Pancreas (tissue), 10 donors: ENCODE results near the gene SPP2. TPM values are rescaled to one million over a fixed set of nuclear protein-coding genes. Genes with fewer than 3 reads are reported as not detected.

ENCODE experiments used
- ATAC-seq, 4 donors: fragments of 200-7000 bp; cut with Tn5 transposase; one replicate each; pipeline versions ENCODE4 v1.8.0 to v1.9.1; 2020; ENCODE audit warnings: mild to moderate bottlenecking in 4 of 4, moderate library complexity in 4 of 4
- DNase-seq, 6 donors: peaks; one replicate each; pipeline ENCODE4 v3.0.0-alpha.2; 2020
- FAIRE-seq: peaks from 2 replicates; lab custom pipeline; 2012; peaks lifted over from hg19 to GRCh38; lab: Jason Lieb, UNC
- H3K27ac ChIP-seq, 4 donors: fragments of 200-600 bp; sonication (generic); 1 replicate in 3 of 4; 2 replicates in 1 of 4; pipeline versions ENCODE4 v1.5.0 to v1.8.0; 2020
- H3K27me3 ChIP-seq, 4 donors: fragments of 200-600 bp; one replicate each; pipeline ENCODE4 v1.8.0; 2021
- H3K36me3 ChIP-seq, 3 donors: fragments of 200-600 bp; sonication (generic) in 1 of 3; one replicate each; pipeline versions ENCODE4 v1.5.0 to v1.8.0; 2020 to 2021
- H3K4me1 ChIP-seq, 3 donors: fragments of 200-600 bp; one replicate each; pipeline ENCODE4 v1.8.0; 2021
- H3K4me3 ChIP-seq, 4 donors: fragments of 200-600 bp; sonication (generic) in 2 of 4; one replicate each; pipeline versions ENCODE4 v1.5.0 to v1.8.0; 2020 to 2021
- H3K9me3 ChIP-seq, 4 donors: fragments of 200-600 bp; one replicate each; pipeline ENCODE4 v1.8.0; 2021
- WGBS, 2 donors: extraction: QIAGEN DNeasy Blood & Tissue Kit; methylation state at CpG; one replicate each; pipeline ENCODE4 v1.1.7; 2013; 5-methylcytosine and 5-hydroxymethylcytosine counted together
- intact Hi-C, 3 donors: fragments of 100-400 bp; cut with DNase I; formaldehyde crosslinking; loops; one replicate each; pipeline versions ENCODE4 v1.11.1 to v1.14.2; 2022
- polyA plus RNA-seq, 2 donors: library from polyadenylated mRNA; stranded (reverse); fragments of 200-250 nt; gene quantifications; one replicate each; pipeline ENCODE4 v1.2.3, GENCODE V29; 2013
- total RNA-seq, 6 donors: library from RNA; stranded (reverse); fragmentation: NEBNext Ultra II Directional in 4 of 6; extraction: Animal tissue kit (Norgen Biotek cat#: 25700) in 4 of 6; gene quantifications; one replicate each; pipeline versions ENCODE4 v1.2.1 to v1.2.4, GENCODE V29; 2021 to 2023
- TF ChIP-seq, protein P1 (sequence below), 4 donors: fragments of 200-600 bp; sonication (generic) in 3 of 4; IDR thresholded peaks; one replicate each; pipeline versions ENCODE4 v1.5.0 to v1.8.0; 2021; ENCODE audit warnings: antibody characterized with exemption in 4 of 4
- donor health status: healthy with polysubstance abuse.
- donor health status: DM: no; HTN: no; CAD: no; lungs with moderate emphysema.
- donor health status: DM: no; HTN: no; CAD: no.
- donor health status: control.
- donor health status: control.
- donor health status: Bipolar disorder and iron deficiency.
- donor health status: DM: yes; HTN: yes; CAD: no.
- donor health status: DM: no; HTN: no; CAD: no.
- donor health status: DM: no; HTN: no; CAD: no.
- donor health status: DM: yes; HTN: yes; CAD: no.

Gene SPP2
- total and polyA plus RNA-seq, 8 donors: not detected

- Histone ChIP-seq H3K27ac (no peak overlapping the region), H3K36me3 (no peaks in the 10 kb centered on the region), H3K4me3 (no peak overlapping the region), H3K4me1 (no peaks in the 10 kb centered on the region), H3K27me3 (no peaks in the 10 kb centered on the region), H3K9me3 (no peaks in the 10 kb centered on the region)
- intact Hi-C loops: no loop called here
- no peak for DNase-seq
- TF ChIP-seq, protein P1, sequence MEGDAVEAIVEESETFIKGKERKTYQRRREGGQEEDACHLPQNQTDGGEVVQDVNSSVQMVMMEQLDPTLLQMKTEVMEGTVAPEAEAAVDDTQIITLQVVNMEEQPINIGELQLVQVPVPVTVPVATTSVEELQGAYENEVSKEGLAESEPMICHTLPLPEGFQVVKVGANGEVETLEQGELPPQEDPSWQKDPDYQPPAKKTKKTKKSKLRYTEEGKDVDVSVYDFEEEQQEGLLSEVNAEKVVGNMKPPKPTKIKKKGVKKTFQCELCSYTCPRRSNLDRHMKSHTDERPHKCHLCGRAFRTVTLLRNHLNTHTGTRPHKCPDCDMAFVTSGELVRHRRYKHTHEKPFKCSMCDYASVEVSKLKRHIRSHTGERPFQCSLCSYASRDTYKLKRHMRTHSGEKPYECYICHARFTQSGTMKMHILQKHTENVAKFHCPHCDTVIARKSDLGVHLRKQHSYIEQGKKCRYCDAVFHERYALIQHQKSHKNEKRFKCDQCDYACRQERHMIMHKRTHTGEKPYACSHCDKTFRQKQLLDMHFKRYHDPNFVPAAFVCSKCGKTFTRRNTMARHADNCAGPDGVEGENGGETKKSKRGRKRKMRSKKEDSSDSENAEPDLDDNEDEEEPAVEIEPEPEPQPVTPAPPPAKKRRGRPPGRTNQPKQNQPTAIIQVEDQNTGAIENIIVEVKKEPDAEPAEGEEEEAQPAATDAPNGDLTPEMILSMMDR (IDR thresholded peaks at IDR 0.05): no peak
- FAIRE-seq: no peak
- WGBS, 2 donors: 78 to 84% methylated on average over 8 to 10 of the region's 10 CpGs
- no peak for ATAC-seq
These were observed 23.7 kb upstream of the SPP2 start for GRCh38 chr2:234026693-234027254.

GRCh38 chr2:234027641-234028040 lies 22.9 kb upstream of the SPP2 start:
- intact Hi-C loops: no loop called here

DNA sequence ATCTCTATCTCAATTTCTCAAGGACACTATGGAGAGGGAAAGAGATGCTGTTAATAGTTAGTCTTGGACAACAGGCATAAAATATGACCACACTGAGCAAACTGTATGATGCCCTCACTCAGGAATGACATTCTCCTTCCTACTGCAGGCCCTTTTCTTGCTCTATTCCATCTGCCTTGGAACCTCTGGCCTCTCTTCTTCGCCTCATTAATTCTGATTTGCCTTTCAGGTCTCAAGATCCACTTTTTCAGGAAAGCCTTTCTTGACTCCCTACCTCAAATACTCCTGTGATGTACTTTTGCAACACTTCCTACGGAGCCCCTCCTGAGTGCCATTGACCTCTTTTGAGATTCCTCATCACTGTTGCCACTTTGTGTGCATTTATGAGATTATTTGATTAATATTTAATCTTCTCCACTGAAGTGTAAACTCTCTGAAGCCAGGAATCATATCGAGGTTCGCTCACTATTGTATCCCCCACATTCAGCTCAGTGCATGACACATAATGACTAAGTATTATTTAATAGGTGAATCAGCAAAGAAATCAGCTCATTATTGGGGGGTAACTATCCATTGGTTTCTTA lies 21.3 kb upstream of the SPP2 start:
- FAIRE-seq (no peak), DNase-seq (no peak), ATAC-seq (no peak)
- H3K4me1 ChIP-seq: no peaks in the 10 kb centered on the region
- H3K36me3 ChIP-seq: no peaks in the 10 kb centered on the region
- H3K4me3 ChIP-seq: no peak overlapping the region
- WGBS, 2 donors: 38 to 46% methylated on average over 4 of the region's 4 CpGs
- no peak overlapping the region for H3K27ac ChIP-seq
- TF ChIP-seq, protein P1 (IDR thresholded peaks at IDR 0.05): no peak
- no peaks in the 10 kb centered on the region for H3K9me3 ChIP-seq
- intact Hi-C loops: no loop called here
- H3K27me3 ChIP-seq: no peaks in the 10 kb centered on the region

More at GRCh38 chr2:234027641-234028040, 22.9 kb upstream of the SPP2 start:
- peak in 1 of 4 donors; percentile 30 for ATAC-seq
- Histone ChIP-seq H3K27ac (no peak overlapping the region), H3K9me3 (no peaks in the 10 kb centered on the region), H3K4me1 (no peaks in the 10 kb centered on the region), H3K27me3 (no peaks in the 10 kb centered on the region), H3K36me3 (no peaks in the 10 kb centered on the region), H3K4me3 (no peak overlapping the region)
- 84 to 100% methylated on average over 1 of the region's 1 CpG for WGBS, 2 donors
- FAIRE-seq: no peak
- no peak for DNase-seq
- TF ChIP-seq, protein P1 (IDR thresholded peaks at IDR 0.05): no peak

- TF ChIP-seq, protein P1 (IDR thresholded peaks at IDR 0.05): no peak
- DNase-seq: no peak
- no peaks in the 10 kb centered on the region for H3K9me3 ChIP-seq
- intact Hi-C loops: no loop called here
- FAIRE-seq: no peak
- H3K36me3 ChIP-seq: no peaks in the 10 kb centered on the region
- no peak overlapping the region for H3K4me3 ChIP-seq
- 44 to 63% methylated on average over 2 of the region's 2 CpGs for WGBS, 2 donors
- no peak for ATAC-seq
- H3K4me1 ChIP-seq: no peaks in the 10 kb centered on the region
- H3K27me3 ChIP-seq: no peaks in the 10 kb centered on the region
- H3K27ac ChIP-seq: no peak overlapping the region
These were observed 19.3 kb upstream of the SPP2 start for GRCh38 chr2:234031207-234031606.

GRCh38 chr2:234032279-234032856 lies 18.1 kb upstream of the SPP2 start:
- FAIRE-seq: no peak
- no peak overlapping the region for H3K27ac ChIP-seq
- H3K4me3 ChIP-seq: no peak overlapping the region
- no peak for DNase-seq
- H3K4me1 ChIP-seq: no peaks in the 10 kb centered on the region
- H3K9me3 ChIP-seq: no peaks in the 10 kb centered on the region
- WGBS, 2 donors: 90 to 93% methylated on average over 1 of the region's 1 CpG
- no peaks in the 10 kb centered on the region for H3K36me3 ChIP-seq
- intact Hi-C loops: no loop called here
- H3K27me3 ChIP-seq: no peaks in the 10 kb centered on the region
- TF ChIP-seq, protein P1 (IDR thresholded peaks at IDR 0.05): no peak
- ATAC-seq: no peak
